Testis (tissue), 3 donors: ENCODE results near the gene RPP30. TPM values are rescaled to one million over a fixed set of nuclear protein-coding genes. Genes with fewer than 3 reads are reported as not detected.

Experiments used
- DNase-seq: peaks from one replicate; pipeline ENCODE4 v3.0.0-alpha.2; 2019
- H3K27ac ChIP-seq, 2 donors: fragments of 200-600 bp; sonication (generic); one replicate each; pipeline ENCODE4 v1.5.1; 2019
- H3K27me3 ChIP-seq: fragments of 200-600 bp; sonication (generic); one replicate; pipeline ENCODE4 v1.5.1; 2019
- H3K36me3 ChIP-seq: fragments of 200-600 bp; sonication (generic); one replicate; pipeline ENCODE4 v1.5.1; 2017; ENCODE audit warnings: low read depth; ENCODE audit errors: missing control alignments
- H3K4me1 ChIP-seq: fragments of 200-600 bp; sonication (generic); one replicate; pipeline ENCODE4 v1.5.1; 2019
- H3K4me3 ChIP-seq, 2 donors: fragments of 200-600 bp; sonication (generic); one replicate each; pipeline ENCODE4 v1.5.1; 2017 to 2019
- H3K9me3 ChIP-seq: fragments of 200-600 bp; sonication (generic); one replicate; pipeline ENCODE4 v1.5.1; 2017
- CTCF ChIP-seq, 3 experiments: fragments of 450-650 bp in 2 of 3; fragments of 200-600 bp in 1 of 3; sonication (generic) in 1 of 3; IDR thresholded peaks; one replicate each; pipeline ENCODE4 v1.5.1; 2016 to 2019; ENCODE audit warnings: antibody characterized with exemption in 3 of 3, mild to moderate bottlenecking in 2 of 3, moderate library complexity in 1 of 3
- POLR2A ChIP-seq: fragments of 450-650 bp; IDR thresholded peaks from one replicate; pipeline ENCODE4 v1.6.1; 2017; ENCODE audit warnings: antibody characterized with exemption, mild to moderate bottlenecking, moderate library complexity
- WGBS, 2 donors: methylation state at CpG; one replicate each; pipeline ENCODE4 v1.1.5; 2018; 5-methylcytosine and 5-hydroxymethylcytosine counted together
- intact Hi-C: fragments of 100-400 bp; cut with DNase I; formaldehyde crosslinking; loops from one replicate; pipeline ENCODE4 v1.15.1; 2023; ENCODE audit warnings: low total_unique reads
- polyA plus RNA-seq: library from polyadenylated mRNA; stranded (reverse); fragments of 350-450 nt; fragmentation: Illumina TruSeq; extraction: RNeasy Lipid Tissue Mini Kit (QIAGEN cat#74804); gene quantifications from one replicate; pipeline ENCODE4 v1.2.3, GENCODE V29; 2014; ENCODE audit warnings: low read depth, low replicate concordance; ENCODE audit not compliant: insufficient read depth
- total RNA-seq, 2 donors: library from RNA; depleted of rRNA; stranded (reverse); fragments of >200 nt; gene quantifications; one replicate each; pipeline ENCODE4 v1.2.3, GENCODE V29; 2016

Gene RPP30
- total and polyA plus RNA-seq, 3 donors from 2014 or later = 55.7 to 62.6 (median 57.5) TPM

DNA sequence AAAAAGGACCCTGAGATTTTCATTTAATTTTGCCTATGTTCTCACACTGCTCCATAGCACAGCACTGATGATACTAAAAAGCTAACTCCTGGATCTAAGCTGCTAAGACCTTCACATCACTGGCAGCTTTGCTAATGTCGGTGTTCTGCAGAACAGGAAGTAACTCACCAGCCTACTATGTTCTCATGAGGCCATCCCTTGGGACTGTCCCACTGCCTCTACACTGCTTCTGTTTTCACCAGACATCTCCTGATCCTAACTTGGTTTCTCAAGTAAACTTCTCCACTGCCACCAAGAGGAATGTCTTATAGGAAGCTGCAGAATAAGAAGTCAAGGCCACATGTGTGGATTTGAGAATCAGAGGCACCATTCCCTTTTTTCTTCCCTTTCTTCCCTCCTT is 29.0 kb upstream of the RPP30 start:
- no peaks in the 10 kb centered on the region for H3K9me3 ChIP-seq
- H3K4me3 ChIP-seq = no peak overlapping the region
- intact Hi-C loops = no loop called here
- no peaks in the 10 kb centered on the region for H3K27me3 ChIP-seq
- 83 to 92% methylated on average over 1 of the region's 1 CpG for WGBS, 2 donors
- H3K36me3 ChIP-seq = no peaks in the 10 kb centered on the region
- no peak for TF ChIP-seq CTCF (IDR thresholded peaks at IDR 0.05)
- no peak overlapping the region for H3K27ac ChIP-seq
- no peaks in the 10 kb centered on the region for H3K4me1 ChIP-seq
- DNase-seq = no peak

- WGBS, 2 donors = 79 to 89% methylated on average over 3 of the region's 3 CpGs
- Histone ChIP-seq H3K4me1 (no peaks in the 10 kb centered on the region), H3K4me3 (no peak overlapping the region), H3K36me3 (no peaks in the 10 kb centered on the region), H3K27ac (no peak overlapping the region), H3K27me3 (no peaks in the 10 kb centered on the region), H3K9me3 (no peaks in the 10 kb centered on the region)
- TF ChIP-seq CTCF (IDR thresholded peaks at IDR 0.05) (no peak), POLR2A (no peak)
- intact Hi-C loops = no loop called here
- no peak for DNase-seq
Measured at GRCh38 chr10:90845726-90846125, 26.0 kb upstream of the RPP30 start.

GRCh38 chr10:90846746-90847145 is 25.0 kb upstream of the RPP30 start:
- Histone ChIP-seq H3K36me3 (no peaks in the 10 kb centered on the region), H3K9me3 (no peaks in the 10 kb centered on the region), H3K4me3 (no peak overlapping the region), H3K27me3 (no peaks in the 10 kb centered on the region), H3K4me1 (no peaks in the 10 kb centered on the region), H3K27ac (no peak overlapping the region)
- WGBS, 2 donors = 78 to 83% methylated on average over 1 of the region's 1 CpG
- DNase-seq = no peak
- no peak for TF ChIP-seq POLR2A
- no peak for TF ChIP-seq CTCF (IDR thresholded peaks at IDR 0.05)
- intact Hi-C loops = no loop called here

DNA sequence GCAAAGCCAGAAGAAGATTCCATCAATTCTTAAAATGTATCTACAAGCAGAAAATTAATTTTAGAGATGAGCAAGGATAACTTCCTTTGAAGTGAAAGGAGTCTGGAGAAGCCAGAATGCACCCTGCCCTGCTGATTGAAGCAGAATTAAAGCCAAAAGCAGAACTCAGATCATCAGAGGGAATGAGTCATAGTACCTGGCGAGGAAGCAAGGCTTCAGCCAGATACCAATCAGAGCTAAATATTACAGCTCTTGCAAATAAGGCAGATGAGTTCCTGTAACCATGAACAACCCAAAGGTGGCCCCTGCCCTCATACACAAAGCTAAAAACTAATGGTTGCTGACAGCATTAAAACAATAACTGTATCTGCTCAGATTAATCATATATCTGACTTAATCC is 24.3 kb upstream of the RPP30 start:
- TF ChIP-seq CTCF (IDR thresholded peaks at IDR 0.05) (no peak), POLR2A (no peak)
- no peaks in the 10 kb centered on the region for H3K27me3 ChIP-seq
- no peaks in the 10 kb centered on the region for H3K4me1 ChIP-seq
- no peak overlapping the region for H3K4me3 ChIP-seq
- 78 to 83% methylated on average over 1 of the region's 1 CpG for whole genome bisulfite sequencing, 2 donors
- no peaks in the 10 kb centered on the region for H3K36me3 ChIP-seq
- no peak for DNase-seq
- H3K27ac ChIP-seq = no peak overlapping the region
- no peaks in the 10 kb centered on the region for H3K9me3 ChIP-seq
- intact Hi-C loops = no loop called here

GRCh38 chr10:90849956-90850749 is 21.6 kb upstream of the RPP30 start:
- H3K36me3 ChIP-seq = no peaks in the 10 kb centered on the region
- no peak overlapping the region for H3K4me3 ChIP-seq
- H3K27ac ChIP-seq = no peak overlapping the region
- no peaks in the 10 kb centered on the region for H3K27me3 ChIP-seq
- no peaks in the 10 kb centered on the region for H3K4me1 ChIP-seq
- DNase-seq = no peak
- WGBS, 2 donors = 81 to 90% methylated on average over 1 of the region's 1 CpG
- no peaks in the 10 kb centered on the region for H3K9me3 ChIP-seq
- intact Hi-C loops = no loop called here
- TF ChIP-seq POLR2A (no peak), CTCF (IDR thresholded peaks at IDR 0.05) (no peak)
